GM12872 (cell line): Measurements from ENCODE around the gene NTRK2.

Experiments
- TF ChIP-seq, protein P1 (sequence below): IDR thresholded peaks from 3 replicates; pipeline ENCODE4 v1.5.1; 2011; ENCODE audit warnings: low read depth, mild to moderate bottlenecking, low read length, moderate library complexity; ENCODE audit not compliant: insufficient read depth

The NTRK2 gene

DNA sequence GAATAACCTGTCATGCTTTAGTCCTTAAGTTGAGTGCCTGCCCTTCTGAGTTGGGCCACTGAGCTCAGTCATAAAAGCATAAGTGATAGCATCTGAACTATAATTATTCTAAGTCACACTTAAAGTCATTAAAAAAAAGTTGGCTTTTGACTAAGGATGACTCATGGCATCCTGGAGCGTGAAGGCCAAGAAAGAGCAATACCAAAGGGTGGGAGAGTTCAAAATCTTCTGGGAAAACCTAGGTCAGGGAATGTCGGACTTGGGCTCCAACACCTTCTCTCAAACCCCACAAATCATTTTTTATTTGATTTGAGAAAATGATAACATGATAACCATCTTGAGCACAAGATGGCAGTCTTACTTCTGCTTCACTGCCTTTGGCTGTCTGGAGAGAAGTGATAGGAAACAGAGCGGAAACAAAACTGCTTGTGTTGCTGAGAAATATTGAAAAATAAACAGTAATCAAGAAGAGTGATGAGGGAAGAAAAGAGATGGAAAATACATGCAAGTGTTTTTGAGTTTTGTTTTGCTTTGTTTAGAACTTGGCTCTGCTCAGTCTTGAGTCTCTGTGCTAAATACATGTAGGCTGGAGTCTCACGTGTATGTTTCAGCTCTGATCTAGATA lies 16.9 kb upstream of the NTRK2 start:
- TF ChIP-seq, protein P1, sequence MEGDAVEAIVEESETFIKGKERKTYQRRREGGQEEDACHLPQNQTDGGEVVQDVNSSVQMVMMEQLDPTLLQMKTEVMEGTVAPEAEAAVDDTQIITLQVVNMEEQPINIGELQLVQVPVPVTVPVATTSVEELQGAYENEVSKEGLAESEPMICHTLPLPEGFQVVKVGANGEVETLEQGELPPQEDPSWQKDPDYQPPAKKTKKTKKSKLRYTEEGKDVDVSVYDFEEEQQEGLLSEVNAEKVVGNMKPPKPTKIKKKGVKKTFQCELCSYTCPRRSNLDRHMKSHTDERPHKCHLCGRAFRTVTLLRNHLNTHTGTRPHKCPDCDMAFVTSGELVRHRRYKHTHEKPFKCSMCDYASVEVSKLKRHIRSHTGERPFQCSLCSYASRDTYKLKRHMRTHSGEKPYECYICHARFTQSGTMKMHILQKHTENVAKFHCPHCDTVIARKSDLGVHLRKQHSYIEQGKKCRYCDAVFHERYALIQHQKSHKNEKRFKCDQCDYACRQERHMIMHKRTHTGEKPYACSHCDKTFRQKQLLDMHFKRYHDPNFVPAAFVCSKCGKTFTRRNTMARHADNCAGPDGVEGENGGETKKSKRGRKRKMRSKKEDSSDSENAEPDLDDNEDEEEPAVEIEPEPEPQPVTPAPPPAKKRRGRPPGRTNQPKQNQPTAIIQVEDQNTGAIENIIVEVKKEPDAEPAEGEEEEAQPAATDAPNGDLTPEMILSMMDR: no peak

DNA sequence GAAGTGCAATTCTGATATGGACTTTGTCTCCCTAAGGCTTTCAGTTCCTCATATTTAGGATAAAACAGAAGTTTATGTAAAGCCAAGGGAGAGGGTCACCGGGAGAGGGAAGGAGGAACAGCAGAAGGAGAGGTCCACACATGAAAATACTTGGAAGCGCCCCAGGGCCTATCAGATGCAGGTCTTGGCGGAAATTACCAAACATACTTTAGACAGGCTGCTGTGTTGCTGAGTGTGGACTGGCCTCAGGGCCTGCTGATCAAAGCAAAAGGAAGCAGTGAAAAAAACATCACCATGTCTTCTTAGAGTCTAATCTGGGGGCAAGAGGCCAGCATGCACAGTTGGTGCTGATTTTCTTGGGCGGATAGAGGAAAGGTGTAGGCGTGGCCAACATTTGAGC lies 14.1 kb upstream of the NTRK2 start:
- TF ChIP-seq, protein P1: no peak

DNA sequence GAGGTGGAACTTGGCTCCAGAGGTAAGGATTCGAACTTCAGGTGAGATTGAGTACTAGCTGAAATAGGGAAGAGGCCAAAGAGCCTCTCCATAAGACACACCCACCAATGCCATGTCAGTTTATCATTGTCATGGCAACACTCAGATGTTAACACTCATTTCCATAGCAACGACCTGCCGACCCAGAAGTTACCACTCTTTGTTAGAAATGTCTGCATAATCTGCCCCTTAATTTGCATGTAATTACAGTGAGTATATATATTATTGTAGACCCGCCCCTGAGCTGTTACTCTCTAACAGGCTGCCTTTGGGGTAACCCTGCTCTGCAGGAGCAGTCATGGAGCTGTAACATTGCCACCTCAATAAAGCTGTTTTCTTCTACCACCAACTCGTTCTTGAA lies 10.2 kb upstream of the NTRK2 start:
- TF ChIP-seq, protein P1: no peak

DNA sequence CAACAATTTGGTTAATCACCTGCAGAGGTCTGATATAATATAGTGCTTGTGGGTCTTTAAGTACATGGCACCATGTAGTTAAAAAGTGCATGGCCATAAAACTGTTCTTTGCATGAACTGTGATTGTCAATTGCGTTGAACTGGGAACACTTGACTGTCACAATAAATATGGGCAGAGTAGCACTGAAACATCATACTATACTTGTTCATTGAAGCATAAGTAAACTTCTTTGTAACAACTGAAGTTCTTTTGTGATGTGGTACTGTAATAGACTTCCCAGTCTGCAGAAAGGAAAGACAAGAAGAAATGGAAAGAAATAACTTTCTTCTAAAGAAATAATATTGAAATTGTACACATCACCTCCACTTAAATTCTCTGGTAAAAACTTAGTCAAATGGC lies 9.8 kb upstream of the NTRK2 start:
- TF ChIP-seq, protein P1: no peak

DNA sequence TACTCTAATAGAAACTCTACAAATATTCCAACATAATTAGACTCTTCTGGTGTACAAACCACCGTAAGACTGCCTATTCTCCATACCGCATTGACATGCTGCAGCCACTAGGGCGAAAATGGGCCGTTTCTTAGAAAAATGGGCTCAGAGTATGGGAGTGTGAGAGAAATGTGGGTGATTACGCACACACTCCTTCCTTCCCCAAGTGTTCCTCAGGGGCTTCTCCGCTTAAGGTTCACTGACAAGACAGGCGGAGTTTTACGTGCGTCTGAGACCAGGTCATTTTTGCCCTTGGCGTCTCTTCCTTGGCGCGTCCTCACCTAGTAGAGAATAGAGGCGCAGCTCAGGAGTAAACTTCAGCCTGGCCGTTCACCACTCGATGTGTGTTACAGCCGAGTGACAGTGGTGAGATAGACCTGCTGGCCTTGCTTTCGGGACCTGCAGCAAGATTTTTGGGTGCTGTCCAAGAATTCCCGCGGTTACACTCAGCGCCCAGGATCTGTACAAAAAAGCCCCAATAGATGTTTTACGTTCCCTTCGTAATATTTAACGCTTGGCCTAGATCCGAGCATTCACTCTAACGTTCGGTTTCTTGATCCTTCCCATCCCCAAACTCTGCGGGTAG lies 1.8 kb upstream of the NTRK2 start:
- TF ChIP-seq, protein P1: peak; percentile 56; the same call in 2 of the 3 replicates

DNA sequence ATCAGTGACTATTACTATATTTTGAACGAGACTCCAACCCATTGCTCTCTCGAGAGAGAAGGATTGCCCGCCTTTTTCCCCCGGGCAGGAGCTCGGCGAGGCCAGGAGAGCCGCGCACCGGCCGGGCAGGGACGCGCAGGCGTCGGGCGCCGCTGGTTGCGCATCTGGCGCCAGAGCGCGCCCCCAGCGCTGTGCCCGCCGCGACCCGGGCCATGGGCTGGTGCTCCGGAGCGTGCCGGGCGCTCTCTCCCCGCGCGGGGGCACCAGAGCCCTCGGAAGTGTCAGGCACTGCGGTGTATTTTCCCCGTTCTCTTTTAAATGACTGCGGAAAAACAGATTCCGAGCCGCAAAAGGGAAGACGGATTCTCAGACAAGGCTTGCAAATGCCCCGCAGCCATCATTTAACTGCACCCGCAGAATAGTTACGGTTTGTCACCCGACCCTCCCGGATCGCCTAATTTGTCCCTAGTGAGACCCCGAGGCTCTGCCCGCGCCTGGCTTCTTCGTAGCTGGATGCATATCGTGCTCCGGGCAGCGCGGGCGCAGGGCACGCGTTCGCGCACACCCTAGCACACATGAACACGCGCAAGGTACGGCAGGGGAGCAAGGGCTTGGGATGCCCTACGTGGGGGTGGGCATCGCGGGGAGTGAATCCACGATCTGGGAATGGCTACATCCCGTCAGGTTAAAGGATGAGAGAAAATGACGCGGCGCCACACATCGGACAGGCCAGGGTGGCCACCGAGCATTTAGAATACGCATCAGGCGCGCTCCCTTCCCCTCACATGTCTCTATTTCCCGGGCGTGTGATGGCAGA lies 1.1 kb upstream of the NTRK2 start:
- TF ChIP-seq, protein P1: peak; percentile 63

- TF ChIP-seq, protein P1: no peak
Observed at GRCh38 chr9:84669013-84669287, 579 bp upstream of the NTRK2 start.
